Effector CD4-positive, alpha-beta T cell (primary cell): ENCODE results near the gene CLTCL1.
A peak's percentile ranks its signal among the peaks of the same experiment; 100 is the strongest.

Experiments
- DNase-seq: peaks from one replicate; pipeline ENCODE4 v3.0.0-alpha.2; 2020

Gene CLTCL1

GRCh38 chr22:19193879-19194278 lies 97.6 kb downstream of the CLTCL1 start:
- DNase-seq: no peak

GRCh38 chr22:19187716-19188563 lies 103.6 kb downstream of the CLTCL1 start:
- DNase-seq: no peak

- DNase-seq: no peak
Measured at GRCh38 chr22:19184276-19184997, 107.1 kb downstream of the CLTCL1 start.

- no peak for DNase-seq
Measured at GRCh38 chr22:19183216-19183615, 108.3 kb downstream of the CLTCL1 start.

GRCh38 chr22:19182472-19183157 lies 108.9 kb downstream of the CLTCL1 start:
- DNase-seq: no peak

- no peak for DNase-seq
Measured at GRCh38 chr22:19181786-19182471, 109.6 kb downstream of the CLTCL1 start.

GRCh38 chr22:19180740-19181410 lies 110.6 kb downstream of the CLTCL1 start:
- no peak for DNase-seq

- DNase-seq: no peak
Measured at GRCh38 chr22:19180234-19180633, 111.3 kb downstream of the CLTCL1 start.

- DNase-seq: no peak
Measured at GRCh38 chr22:19179497-19180048, 111.9 kb downstream of the CLTCL1 start.

GRCh38 chr22:19178657-19179496 lies 112.6 kb downstream of the CLTCL1 start, which contains the start of gene SLC25A1:
TSS of gene SLC25A1 (minus strand) at chr22:19178736. CDS start at chr22:19178673, 63 bp downstream.
- DNase-seq: peak; percentile 67

- DNase-seq: peak; percentile 54
Measured at GRCh38 chr22:19178065-19178656, 113.4 kb downstream of the CLTCL1 start.

- DNase-seq: no peak
Measured at GRCh38 chr22:19177164-19178064, 114.1 kb downstream of the CLTCL1 start.

- DNase-seq: no peak
Measured at GRCh38 chr22:19176732-19177131, 114.8 kb downstream of the CLTCL1 start.

GRCh38 chr22:19176175-19176643 lies 115.3 kb downstream of the CLTCL1 start:
- no peak for DNase-seq

GRCh38 chr22:19175602-19176174 lies 115.8 kb downstream of the CLTCL1 start:
- no peak for DNase-seq

- no peak for DNase-seq
Measured at GRCh38 chr22:19175026-19175601, 116.4 kb downstream of the CLTCL1 start.

GRCh38 chr22:19174106-19175025 lies 117.2 kb downstream of the CLTCL1 start:
- DNase-seq: no peak
